ENCODE results near the gene FBXL19. TPM values are rescaled to one million over a fixed set of nuclear protein-coding genes. Genes with fewer than 3 reads are reported as not detected.

FBXL19 gene
- total and polyA plus RNA-seq, 9 of the 15 experiments (the other 6 are each of a cell fraction or from before 2014, with no cell fraction given): 0.13 to 48.0 (median 13.5) TPM; not detected in 1

DNA sequence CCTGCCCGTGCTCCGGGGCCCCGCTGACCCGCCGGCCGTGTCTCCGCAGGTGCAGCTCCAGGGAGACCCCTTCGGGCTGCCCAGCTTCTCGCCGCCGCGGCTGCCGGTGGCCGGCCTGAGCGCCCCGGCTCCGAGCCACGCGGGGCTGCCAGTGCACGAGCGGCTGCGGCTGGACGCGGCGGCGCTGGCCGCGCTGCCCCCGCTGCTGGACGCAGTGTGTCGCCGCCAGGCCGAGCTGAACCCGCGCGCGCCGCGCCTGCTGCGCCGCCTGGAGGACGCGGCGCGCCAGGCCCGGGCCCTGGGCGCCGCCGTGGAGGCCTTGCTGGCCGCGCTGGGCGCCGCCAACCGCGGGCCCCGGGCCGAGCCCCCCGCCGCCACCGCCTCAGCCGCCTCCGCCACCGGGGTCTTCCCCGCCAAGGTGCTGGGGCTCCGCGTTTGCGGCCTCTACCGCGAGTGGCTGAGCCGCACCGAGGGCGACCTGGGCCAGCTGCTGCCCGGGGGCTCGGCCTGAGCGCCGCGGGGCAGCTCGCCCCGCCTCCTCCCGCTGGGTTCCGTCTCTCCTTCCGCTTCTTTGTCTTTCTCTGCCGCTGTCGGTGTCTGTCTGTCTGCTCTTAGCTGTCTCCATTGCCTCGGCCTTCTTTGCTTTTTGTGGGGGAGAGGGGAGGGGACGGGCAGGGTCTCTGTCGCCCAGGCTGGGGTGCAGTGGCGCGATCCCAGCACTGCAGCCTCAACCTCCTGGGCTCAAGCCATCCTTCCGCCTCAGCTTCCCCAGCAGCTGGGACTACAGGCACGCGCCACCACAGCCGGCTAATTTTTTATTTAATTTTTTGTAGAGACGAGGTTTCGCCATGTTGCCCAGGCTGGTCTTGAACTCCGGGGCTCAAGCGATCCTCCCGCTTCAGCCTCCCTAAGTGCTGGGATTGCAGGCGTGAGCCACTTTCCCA, 21.1 kb upstream of the FBXL19 start:
- Histone ChIP-seq H3K9me3 (replicated peaks; ENCODE audit: control insufficient read depth, insufficient read depth, low read depth, low read length) (no peaks in the 10 kb centered on the region), H3K36me3 (ENCODE audit: control insufficient read depth, insufficient read depth, low read length) (no peaks in the 10 kb centered on the region), H3K9ac (ENCODE audit: insufficient read depth in 1 of 2, low read depth in 2 of 2, low read length in 2 of 2) (peak overlapping the region; percentile 85 to 96), H3K4me1 (replicated peaks in 1 of 2; ENCODE audit: control insufficient read depth in 2 of 2, insufficient read depth in 2 of 2, low read length in 2 of 2) (peaks cover 27 to 33% of the 10 kb centered on the region in 2 experiments), H3K4me3 (peak overlapping the region; percentile 57), H3K79me2 (ENCODE audit: control insufficient read depth, insufficient read depth, low read length) (no peaks in the 10 kb centered on the region), H3K4me2 (ENCODE audit: insufficient read depth, low read length) (peak overlapping the region; percentile 93), H2AFZ (ENCODE audit: low read depth, low read length) (peak overlapping the region; percentile 94), H3K9me1 (ENCODE audit: control insufficient read depth, insufficient read depth, low read length) (no peaks in the 10 kb centered on the region), H4K20me1 (replicated peaks; ENCODE audit: control insufficient read depth, insufficient read depth, low read length) (no peaks in the 10 kb centered on the region), H3K27ac (ENCODE audit: extremely low read depth, low read depth, low read length) (peak overlapping the region; percentile 87), H3K27me3 (ENCODE audit: control insufficient read depth in 2 of 2, insufficient read depth in 2 of 2, low read length in 2 of 2) (no peaks in the 10 kb centered on the region)
- TSS peak; percentile 89 for BruUV-seq (replicated peaks)
- DNase-seq (ENCODE audit: extremely low read depth in 1 of 4, low spot score in 3 of 4): peak; percentile 86 to 89 (median 88)
- FAIRE-seq: no peak
- intact Hi-C loops (cut with micrococcal nuclease): no loop called here
- peak; percentile 94 for ATAC-seq
- 11% methylated on average over 60 of the region's 99 CpGs for WGBS (ENCODE audit: insufficient coverage, low coverage, missing lambda C conversion rate)
- in situ Hi-C loops (cut with MboI): loop anchor here (10.0 kb wide), 1 partner anchor 58 kb away; no protein-coding TSS in a partner anchor
- ChIA-PET CTCF (ENCODE audit: low intra/inter-chr PET ratio) (interaction anchor here (0.6 to 1.4 kb wide), 5 partner anchors 41 to 472 kb away, joined by 3 to 5 read pairs (median 4); partner anchors contain the start of gene DCTPP1), POLR2A (interaction anchor here (0.7 to 1.6 kb wide), 11 partner anchors 10 to 553 kb away, joined by 3 to 7 read pairs (median 3); no protein-coding TSS in a partner anchor)
- TF ChIP-seq, protein P1, sequence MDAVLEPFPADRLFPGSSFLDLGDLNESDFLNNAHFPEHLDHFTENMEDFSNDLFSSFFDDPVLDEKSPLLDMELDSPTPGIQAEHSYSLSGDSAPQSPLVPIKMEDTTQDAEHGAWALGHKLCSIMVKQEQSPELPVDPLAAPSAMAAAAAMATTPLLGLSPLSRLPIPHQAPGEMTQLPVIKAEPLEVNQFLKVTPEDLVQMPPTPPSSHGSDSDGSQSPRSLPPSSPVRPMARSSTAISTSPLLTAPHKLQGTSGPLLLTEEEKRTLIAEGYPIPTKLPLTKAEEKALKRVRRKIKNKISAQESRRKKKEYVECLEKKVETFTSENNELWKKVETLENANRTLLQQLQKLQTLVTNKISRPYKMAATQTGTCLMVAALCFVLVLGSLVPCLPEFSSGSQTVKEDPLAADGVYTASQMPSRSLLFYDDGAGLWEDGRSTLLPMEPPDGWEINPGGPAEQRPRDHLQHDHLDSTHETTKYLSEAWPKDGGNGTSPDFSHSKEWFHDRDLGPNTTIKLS (IDR thresholded peaks at IDR 0.05; ENCODE audit: borderline replicate concordance, low read depth): no peak
- TF ChIP-seq SIRT6 (IDR thresholded peaks at IDR 0.05; ENCODE audit: low read depth, low read length) (no peak), SIN3B (IDR thresholded peaks at IDR 0.05; ENCODE audit: low read depth) (peak; percentile 42; the same call in 1 of the 2 replicates), CCAR2 (IDR thresholded peaks at IDR 0.05; ENCODE audit: low read depth, low read length) (no peak), ZNF24 (IDR thresholded peaks at IDR 0.05) (no peak), CREM (IDR thresholded peaks at IDR 0.05; ENCODE audit: low read depth) (0 out of 2 replicates have a peak, but pooled peaks have one; percentile 5), PHF8 (IDR thresholded peaks at IDR 0.05; ENCODE audit: borderline replicate concordance, low read length) (peak; percentile 88; the same call in 1 of the 2 replicates), TAF1 (IDR thresholded peaks at IDR 0.05; ENCODE audit: control insufficient read depth, extremely low read depth, insufficient read depth, low read length, severe bottlenecking) (peak; percentile 54), ZNF431 (CRISPR knock-in tag; IDR thresholded peaks at IDR 0.05) (no peak)
- TF ChIP-seq, protein P2, sequence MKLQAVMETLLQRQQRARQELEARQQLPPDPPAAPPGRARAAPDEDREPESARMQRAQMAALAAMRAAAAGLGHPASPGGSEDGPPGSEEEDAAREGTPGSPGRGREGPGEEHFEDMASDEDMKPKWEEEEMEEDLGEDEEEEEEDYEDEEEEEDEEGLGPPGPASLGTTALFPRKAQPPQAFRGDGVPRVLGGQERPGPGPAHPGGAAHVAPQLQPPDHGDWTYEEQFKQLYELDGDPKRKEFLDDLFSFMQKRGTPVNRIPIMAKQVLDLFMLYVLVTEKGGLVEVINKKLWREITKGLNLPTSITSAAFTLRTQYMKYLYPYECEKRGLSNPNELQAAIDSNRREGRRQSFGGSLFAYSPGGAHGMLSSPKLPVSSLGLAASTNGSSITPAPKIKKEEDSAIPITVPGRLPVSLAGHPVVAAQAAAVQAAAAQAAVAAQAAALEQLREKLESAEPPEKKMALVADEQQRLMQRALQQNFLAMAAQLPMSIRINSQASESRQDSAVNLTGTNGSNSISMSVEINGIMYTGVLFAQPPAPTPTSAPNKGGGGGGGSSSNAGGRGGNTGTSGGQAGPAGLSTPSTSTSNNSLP (IDR thresholded peaks at IDR 0.05; ENCODE audit: borderline replicate concordance, low read depth, low read length): no peak
- TF ChIP-seq, protein P3, sequence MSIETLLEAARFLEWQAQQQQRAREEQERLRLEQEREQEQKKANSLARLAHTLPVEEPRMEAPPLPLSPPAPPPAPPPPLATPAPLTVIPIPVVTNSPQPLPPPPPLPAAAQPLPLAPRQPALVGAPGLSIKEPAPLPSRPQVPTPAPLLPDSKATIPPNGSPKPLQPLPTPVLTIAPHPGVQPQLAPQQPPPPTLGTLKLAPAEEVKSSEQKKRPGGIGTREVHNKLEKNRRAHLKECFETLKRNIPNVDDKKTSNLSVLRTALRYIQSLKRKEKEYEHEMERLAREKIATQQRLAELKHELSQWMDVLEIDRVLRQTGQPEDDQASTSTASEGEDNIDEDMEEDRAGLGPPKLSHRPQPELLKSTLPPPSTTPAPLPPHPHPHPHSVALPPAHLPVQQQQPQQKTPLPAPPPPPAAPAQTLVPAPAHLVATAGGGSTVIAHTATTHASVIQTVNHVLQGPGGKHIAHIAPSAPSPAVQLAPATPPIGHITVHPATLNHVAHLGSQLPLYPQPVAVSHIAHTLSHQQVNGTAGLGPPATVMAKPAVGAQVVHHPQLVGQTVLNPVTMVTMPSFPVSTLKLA (conservative IDR thresholded peaks at IDR 0.05): no peak; a peak in 1 of 4 replicates
- TF ChIP-seq, protein P4, sequence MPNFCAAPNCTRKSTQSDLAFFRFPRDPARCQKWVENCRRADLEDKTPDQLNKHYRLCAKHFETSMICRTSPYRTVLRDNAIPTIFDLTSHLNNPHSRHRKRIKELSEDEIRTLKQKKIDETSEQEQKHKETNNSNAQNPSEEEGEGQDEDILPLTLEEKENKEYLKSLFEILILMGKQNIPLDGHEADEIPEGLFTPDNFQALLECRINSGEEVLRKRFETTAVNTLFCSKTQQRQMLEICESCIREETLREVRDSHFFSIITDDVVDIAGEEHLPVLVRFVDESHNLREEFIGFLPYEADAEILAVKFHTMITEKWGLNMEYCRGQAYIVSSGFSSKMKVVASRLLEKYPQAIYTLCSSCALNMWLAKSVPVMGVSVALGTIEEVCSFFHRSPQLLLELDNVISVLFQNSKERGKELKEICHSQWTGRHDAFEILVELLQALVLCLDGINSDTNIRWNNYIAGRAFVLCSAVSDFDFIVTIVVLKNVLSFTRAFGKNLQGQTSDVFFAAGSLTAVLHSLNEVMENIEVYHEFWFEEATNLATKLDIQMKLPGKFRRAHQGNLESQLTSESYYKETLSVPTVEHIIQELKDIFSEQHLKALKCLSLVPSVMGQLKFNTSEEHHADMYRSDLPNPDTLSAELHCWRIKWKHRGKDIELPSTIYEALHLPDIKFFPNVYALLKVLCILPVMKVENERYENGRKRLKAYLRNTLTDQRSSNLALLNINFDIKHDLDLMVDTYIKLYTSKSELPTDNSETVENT (CRISPR knock-in tag; IDR thresholded peaks at IDR 0.05): peak; percentile 62

All from K562 (cell line).